Omental fat pad (tissue), 4 donors: ENCODE data around the gene VCP. TPM values are rescaled to one million over a fixed set of nuclear protein-coding genes. Genes with fewer than 3 reads are reported as not detected.

Source experiments
- ATAC-seq: fragments of 150-250 bp; one replicate; pipeline ENCODE4 v1.9.1; 2016; ENCODE audit warnings: mild to moderate bottlenecking, moderate library complexity; ENCODE audit not compliant: low FRiP score
- DNase-seq: peaks from one replicate; pipeline ENCODE4 v3.0.0-alpha.2; 2019; ENCODE audit warnings: low spot score
- total RNA-seq, 4 donors: library from RNA; depleted of rRNA; stranded (reverse); fragments of >200 nt; gene quantifications; one replicate each; pipeline ENCODE4 v1.1.0, GENCODE V29; 2016
- TF ChIP-seq, protein P1 (sequence below), 3 donors: fragments of 450-650 bp; IDR thresholded peaks; one replicate each; pipeline ENCODE4 v1.5.1; 2016 to 2017; ENCODE audit warnings: antibody characterized with exemption in 3 of 3, mild to moderate bottlenecking in 3 of 3, moderate library complexity in 2 of 3

The VCP gene
- total RNA-seq, result 100 to 1,000 TPM; 175 to 317 (median 207) TPM

DNA sequence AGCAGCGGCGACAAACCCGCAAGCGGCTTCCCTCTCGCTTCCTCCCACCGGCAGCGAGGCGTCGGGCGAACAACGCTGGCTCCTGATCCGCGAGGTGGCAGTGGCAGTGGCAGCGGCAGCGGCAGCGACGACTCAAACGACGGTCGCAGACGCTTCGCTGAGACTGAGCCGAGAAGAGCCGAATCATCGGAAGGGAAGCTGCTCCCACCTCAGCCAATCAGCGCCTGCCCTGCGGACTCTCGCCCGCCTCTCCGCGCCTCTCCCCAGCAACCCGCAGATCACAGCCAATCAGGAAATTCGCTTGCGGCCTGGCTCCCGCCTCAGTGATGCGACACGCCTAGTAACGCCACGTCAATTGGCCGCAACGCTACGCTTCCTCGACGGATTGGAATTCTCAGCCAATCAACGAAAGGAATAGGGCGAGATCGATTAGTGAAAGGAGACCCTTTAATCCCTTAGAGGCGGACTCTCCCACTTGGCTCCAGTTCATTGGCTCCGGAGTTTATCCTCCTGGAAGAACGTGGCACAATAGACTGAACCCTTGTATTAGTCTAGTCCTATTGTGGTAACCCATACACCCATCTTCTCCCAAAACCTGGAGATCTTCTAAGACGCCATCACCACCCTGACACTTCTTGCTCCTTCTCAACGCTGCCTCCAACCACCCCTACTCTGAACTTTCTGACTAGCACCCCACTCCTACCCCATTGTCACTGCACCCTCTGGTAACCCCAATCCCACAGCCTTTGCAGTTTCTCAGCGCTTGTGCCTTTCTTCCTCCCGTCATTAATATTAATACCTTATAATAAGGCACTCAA is at the start of gene VCP:
VCP (minus strand) TSS at position 165 of the 818 bp plus-strand sequence. CDS start 272 bp downstream, outside the sequence.
- peak; percentile 96 for ATAC-seq
- TF ChIP-seq, protein P1, sequence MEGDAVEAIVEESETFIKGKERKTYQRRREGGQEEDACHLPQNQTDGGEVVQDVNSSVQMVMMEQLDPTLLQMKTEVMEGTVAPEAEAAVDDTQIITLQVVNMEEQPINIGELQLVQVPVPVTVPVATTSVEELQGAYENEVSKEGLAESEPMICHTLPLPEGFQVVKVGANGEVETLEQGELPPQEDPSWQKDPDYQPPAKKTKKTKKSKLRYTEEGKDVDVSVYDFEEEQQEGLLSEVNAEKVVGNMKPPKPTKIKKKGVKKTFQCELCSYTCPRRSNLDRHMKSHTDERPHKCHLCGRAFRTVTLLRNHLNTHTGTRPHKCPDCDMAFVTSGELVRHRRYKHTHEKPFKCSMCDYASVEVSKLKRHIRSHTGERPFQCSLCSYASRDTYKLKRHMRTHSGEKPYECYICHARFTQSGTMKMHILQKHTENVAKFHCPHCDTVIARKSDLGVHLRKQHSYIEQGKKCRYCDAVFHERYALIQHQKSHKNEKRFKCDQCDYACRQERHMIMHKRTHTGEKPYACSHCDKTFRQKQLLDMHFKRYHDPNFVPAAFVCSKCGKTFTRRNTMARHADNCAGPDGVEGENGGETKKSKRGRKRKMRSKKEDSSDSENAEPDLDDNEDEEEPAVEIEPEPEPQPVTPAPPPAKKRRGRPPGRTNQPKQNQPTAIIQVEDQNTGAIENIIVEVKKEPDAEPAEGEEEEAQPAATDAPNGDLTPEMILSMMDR (IDR thresholded peaks at IDR 0.05), result no peak
- peak; percentile 81 for DNase-seq

DNA sequence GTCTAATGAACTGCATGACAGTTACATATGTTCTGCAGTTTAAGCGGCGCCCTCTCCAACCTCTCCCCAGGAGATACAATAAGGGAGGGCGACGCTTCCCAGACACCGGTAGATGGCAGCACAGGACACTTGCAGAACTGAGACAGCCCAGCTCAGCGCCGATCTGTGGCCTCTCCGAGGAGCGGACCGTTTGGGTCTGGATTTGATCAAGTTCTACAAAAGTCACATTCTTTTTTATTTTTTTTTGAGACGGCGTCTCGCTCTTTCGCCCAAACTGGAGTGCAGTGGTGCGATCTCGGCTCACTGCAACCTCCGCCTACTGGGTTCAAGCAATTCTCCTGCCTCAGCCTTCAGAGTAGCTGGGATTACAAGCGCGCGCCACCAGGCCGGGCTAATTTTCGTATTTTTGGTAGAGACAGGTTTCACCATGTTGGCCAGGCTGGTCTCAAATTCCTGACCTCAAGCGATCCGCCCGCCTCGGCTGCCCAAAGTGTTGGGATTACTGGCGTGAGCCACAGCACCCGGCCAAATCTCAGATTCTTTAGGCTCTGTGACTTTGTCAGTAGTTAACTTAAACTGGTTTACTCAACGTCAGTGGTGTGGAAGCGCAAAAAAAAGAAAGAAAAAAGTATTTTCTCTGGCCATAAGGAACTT is 44.6 kb upstream of the VCP start:
- ATAC-seq (peak; percentile 79), DNase-seq (peak; percentile 63)
- TF ChIP-seq, protein P1 (IDR thresholded peaks at IDR 0.05), result peak in 2 of 3 donors; percentile 16 to 44

DNA sequence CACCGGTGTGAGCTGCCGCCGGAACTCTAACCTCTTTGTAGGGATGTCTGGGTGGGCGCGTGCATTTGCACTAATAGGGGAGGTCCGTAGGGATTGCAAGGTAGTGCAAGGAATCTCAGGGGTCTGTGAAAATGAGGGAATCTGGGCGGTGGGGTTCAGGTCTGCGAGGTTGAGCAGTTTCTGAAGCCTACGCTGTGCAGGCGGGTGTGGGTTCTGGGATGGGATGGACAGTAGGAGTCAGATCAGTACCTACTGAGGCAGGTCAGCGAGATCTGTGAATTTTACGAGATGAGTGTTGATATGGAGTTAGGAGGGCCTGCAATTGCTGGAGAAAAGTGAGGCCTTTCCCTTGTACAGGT is 44.1 kb upstream of the VCP start:
- DNase-seq, result no peak
- TF ChIP-seq, protein P1 (IDR thresholded peaks at IDR 0.05), result no peak
- peak; percentile 0 for ATAC-seq

DNA sequence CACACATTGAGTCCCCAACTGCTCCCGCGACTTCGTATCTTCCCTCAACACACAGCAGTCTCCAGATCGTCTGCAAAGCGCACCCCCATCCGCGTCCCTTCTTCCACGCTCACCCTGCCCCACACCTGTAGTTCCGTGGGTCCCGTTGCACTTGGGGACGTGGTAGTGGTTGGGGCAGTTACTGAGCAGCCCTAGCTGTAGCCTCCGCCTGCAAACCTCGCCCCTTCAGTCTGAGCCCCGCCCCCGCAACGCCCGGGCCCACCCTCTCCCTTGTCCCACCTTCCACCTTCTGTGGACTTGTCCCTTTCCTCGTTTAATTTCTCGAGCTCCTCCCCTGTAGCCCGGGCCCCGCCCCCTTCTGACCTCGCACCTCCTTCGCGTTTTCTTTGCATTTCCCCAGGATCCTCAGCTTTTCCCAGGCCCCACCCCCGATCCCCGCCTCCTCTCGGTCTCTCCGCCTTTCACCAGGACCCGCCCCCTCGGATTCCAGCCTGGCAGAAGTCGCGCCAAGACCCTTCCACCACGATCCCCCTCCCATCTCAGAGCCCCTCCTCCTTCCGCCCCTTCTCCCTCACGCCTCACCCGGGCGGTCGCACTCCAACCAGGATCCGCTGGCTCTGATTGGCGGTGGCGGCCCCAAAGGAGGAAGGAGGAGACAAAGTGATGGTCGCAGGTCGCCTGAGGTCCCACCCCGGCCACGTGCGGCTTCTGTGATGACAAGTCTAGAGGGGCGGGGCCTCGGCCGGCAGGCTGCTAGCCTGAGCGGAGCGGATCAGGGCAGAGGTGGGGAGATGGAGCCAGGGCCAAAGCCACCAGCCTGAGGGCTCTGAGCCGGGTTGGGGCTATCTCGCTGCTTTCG is 43.5 kb upstream of the VCP start, which contains the start of gene ATOSB:
ATOSB (minus strand) TSS at position 183 of the 859 bp plus-strand sequence. CDS start 7,588 bp downstream, outside the sequence.
- TF ChIP-seq, protein P1 (IDR thresholded peaks at IDR 0.05), result no peak
- DNase-seq, result peak; percentile 92
- peak; percentile 64 for ATAC-seq

DNA sequence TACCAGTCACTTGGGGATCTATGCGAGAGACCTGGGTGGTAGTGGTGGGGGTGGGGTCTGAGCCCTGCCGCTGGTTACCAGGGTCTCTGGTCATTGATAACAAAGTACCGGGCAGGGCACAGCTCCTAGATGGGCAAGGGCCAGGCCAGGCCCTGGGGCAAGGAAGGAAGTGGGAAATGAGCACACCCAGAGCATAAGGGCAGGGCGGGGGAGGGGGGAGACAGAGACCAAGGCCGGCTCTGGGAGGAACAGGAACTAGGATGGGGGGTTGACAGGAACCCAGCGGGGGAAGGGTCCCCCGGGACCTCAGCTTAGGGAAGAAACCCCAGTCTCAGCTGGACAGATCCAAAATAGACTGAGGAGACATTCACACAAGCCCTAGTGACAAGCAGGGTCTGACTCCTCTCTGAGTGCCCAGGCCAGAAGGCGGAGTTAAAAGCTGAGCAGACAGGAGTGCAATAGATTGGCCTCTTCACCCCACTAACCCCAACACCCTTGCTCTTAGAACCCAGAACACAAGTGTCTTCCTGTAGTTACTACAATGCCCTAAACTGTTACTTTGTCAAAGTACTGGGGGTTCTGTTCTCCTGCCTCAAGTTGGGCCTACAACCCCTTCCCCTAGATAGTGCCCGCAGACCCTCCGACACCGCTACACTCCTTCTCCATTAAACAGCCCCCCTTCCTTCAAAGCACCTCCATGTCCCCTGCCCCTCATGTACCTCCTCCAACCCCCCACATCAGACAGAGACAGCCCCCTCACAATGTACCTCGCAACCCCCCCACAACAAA is 42.6 kb upstream of the VCP start:
- TF ChIP-seq, protein P1 (IDR thresholded peaks at IDR 0.05), result no peak
- ATAC-seq, result no peak

More for the DNA sequence above, 42.6 kb upstream of the VCP start:
- peak; percentile 52 for DNase-seq
